Ectodermal cell (in vitro differentiated cells): ENCODE data around the gene AGBL1.

Experiments
- H3K27ac ChIP-seq: 2 replicates; pipeline ENCODE4 v1.7.0; 2013; ENCODE audit warnings: mild to moderate bottlenecking, low read depth, low read length; ENCODE audit not compliant: insufficient read depth, poor library complexity, severe bottlenecking
- H3K27me3 ChIP-seq: 2 replicates; pipeline ENCODE4 v1.7.0; 2013; ENCODE audit warnings: mild to moderate bottlenecking, low read length; ENCODE audit not compliant: insufficient read depth, control insufficient read depth, poor library complexity, severe bottlenecking
- H3K36me3 ChIP-seq: one replicate; pipeline ENCODE4 v1.7.0; 2013; ENCODE audit warnings: low read length; ENCODE audit not compliant: control insufficient read depth, insufficient read depth
- H3K4me1 ChIP-seq: one replicate; pipeline ENCODE4 v1.7.0; 2013; ENCODE audit warnings: low read length; ENCODE audit not compliant: control insufficient read depth, insufficient read depth
- H3K4me3 ChIP-seq: 2 replicates; pipeline ENCODE4 v1.7.0; 2013; ENCODE audit warnings: low read depth, low read length, control low read depth; ENCODE audit not compliant: insufficient read depth
- H3K9me3 ChIP-seq: 2 replicates; pipeline ENCODE4 v1.7.0; 2013; ENCODE audit warnings: mild to moderate bottlenecking, low read length, moderate library complexity; ENCODE audit not compliant: control insufficient read depth
- WGBS, 2 experiments: methylation state at CpG; one replicate each; pipeline ENCODE4 v1.1.7; 2013; ENCODE audit warnings: missing lambda C conversion rate in 2 of 2; 5-methylcytosine and 5-hydroxymethylcytosine counted together

The AGBL1 gene

DNA sequence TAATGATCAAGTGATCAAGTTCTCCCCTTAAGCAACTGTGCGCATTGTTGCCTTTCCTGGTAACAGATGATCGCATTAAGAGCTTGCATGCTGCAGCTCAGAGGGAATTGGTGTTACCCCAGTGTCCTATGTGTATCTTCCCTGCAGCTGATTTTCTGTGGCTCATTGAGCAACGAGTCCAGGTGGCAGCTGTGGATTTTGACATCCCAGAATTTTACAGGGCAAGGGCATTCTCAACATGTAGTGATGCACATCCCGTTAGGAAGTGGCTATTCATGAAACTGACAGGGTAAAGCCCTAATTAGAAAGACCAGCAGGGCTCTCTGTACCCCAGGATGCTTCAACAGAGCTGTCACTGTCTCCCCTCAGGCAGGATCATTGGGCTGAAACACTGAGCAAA, 232.8 kb downstream of the AGBL1 start:
- WGBS, 2 experiments, result 74 to 75% methylated on average over 4 of the region's 4 CpGs
- no peaks in the 10 kb centered on the region for H3K9me3 ChIP-seq
- H3K36me3 ChIP-seq, result no peaks in the 10 kb centered on the region
- no peaks in the 10 kb centered on the region for H3K27me3 ChIP-seq
- peaks cover 2% of the 10 kb centered on the region for H3K4me1 ChIP-seq
- H3K4me3 ChIP-seq, result no peak overlapping the region
- H3K27ac ChIP-seq, result peak overlapping the region; percentile 50

GRCh38 chr15:86316216-86316615, 236.5 kb downstream of the AGBL1 start:
- WGBS, 2 experiments, result 94 to 95% methylated on average over 8 of the region's 8 CpGs
- no peaks in the 10 kb centered on the region for H3K9me3 ChIP-seq
- H3K27ac ChIP-seq, result no peak overlapping the region
- no peak overlapping the region for H3K4me3 ChIP-seq
- H3K27me3 ChIP-seq, result no peaks in the 10 kb centered on the region
- peaks cover 2% of the 10 kb centered on the region for H3K4me1 ChIP-seq
- H3K36me3 ChIP-seq, result no peaks in the 10 kb centered on the region

DNA sequence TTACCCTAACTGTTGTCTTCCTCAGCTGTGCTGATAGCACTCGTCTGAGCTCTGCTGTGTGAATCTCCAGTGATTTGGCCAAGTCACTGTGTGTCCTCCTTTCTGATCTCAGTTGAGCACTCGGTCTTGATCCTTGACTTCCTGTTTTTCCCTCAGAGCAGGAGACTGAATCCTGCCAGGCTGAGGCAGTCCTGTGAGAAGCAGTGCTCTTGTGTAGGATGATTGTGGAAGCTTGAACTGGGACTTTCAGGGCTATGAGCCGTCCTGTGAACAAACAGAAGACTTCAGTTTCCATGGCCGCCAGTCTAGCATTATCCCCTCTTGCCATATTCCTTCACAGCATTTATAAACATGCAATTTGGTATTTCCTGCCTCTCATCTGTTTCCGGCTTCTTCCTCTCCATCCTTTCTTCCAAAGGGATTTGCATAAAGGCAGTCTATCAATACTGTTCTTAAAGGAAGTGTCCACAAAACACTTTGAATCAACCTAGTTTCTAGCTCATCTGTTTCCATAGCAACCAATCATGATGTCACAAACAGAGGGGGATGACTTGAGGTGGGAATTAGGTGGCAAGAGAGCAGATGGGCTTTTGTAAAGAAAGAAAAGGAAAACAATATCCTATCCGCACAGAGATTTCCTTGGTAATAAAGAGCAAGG, 237.2 kb downstream of the AGBL1 start:
- Histone ChIP-seq H3K4me3 (no peak overlapping the region), H3K9me3 (no peaks in the 10 kb centered on the region), H3K27ac (no peak overlapping the region), H3K36me3 (no peaks in the 10 kb centered on the region), H3K27me3 (no peaks in the 10 kb centered on the region), H3K4me1 (peaks cover 2% of the 10 kb centered on the region)
- 84 to 90% methylated on average over 6 of the region's 6 CpGs for WGBS, 2 experiments

- Histone ChIP-seq H3K27ac (no peak overlapping the region), H3K4me1 (peaks cover 2% of the 10 kb centered on the region), H3K36me3 (no peaks in the 10 kb centered on the region), H3K4me3 (no peak overlapping the region), H3K9me3 (no peaks in the 10 kb centered on the region), H3K27me3 (no peaks in the 10 kb centered on the region)
- 95 to 96% methylated on average over 4 of the region's 4 CpGs for WGBS, 2 experiments
These were observed 237.7 kb downstream of the AGBL1 start for GRCh38 chr15:86317384-86317740.

GRCh38 chr15:86322629-86323028, 243.0 kb downstream of the AGBL1 start:
- 80 to 97% methylated on average over 1 of the region's 1 CpG for WGBS, 2 experiments
- Histone ChIP-seq H3K4me3 (no peak overlapping the region), H3K36me3 (no peaks in the 10 kb centered on the region), H3K9me3 (no peaks in the 10 kb centered on the region), H3K4me1 (no peaks in the 10 kb centered on the region), H3K27ac (no peak overlapping the region), H3K27me3 (no peaks in the 10 kb centered on the region)

DNA sequence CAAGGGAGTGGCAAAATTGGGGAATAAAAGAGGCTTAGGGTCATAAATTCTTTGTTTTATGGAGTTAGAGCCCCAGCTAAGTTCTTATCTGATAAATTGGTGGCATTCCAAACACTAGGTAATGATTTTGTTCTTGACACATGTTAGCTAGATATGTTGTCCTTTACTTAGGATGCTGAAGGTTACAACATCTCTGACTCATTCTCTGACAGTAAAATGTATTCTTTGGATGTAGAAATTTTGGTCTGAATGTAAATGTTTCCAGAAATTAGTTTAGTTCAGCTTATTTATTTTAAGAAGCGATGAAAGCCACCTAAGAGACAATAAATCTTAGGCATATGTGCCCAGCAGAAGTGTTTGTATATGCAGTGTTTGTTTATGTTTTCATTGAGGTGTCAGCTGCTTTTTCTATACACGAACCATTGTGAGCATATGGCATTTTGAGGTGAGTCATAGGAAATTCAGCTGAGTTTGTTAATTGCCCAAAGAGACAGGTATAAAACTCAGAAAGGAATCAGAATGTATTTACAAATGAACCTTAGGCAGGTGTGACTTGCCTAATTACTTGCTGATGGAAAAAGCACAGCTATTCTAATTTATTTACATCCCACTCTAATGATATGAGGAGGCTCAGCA, 247.7 kb downstream of the AGBL1 start:
- no peaks in the 10 kb centered on the region for H3K27me3 ChIP-seq
- H3K36me3 ChIP-seq, result no peaks in the 10 kb centered on the region
- H3K4me3 ChIP-seq, result no peak overlapping the region
- no peaks in the 10 kb centered on the region for H3K4me1 ChIP-seq
- WGBS, 2 experiments, result 91 to 92% methylated on average over 2 of the region's 2 CpGs
- H3K9me3 ChIP-seq, result no peaks in the 10 kb centered on the region
- H3K27ac ChIP-seq, result no peak overlapping the region

DNA sequence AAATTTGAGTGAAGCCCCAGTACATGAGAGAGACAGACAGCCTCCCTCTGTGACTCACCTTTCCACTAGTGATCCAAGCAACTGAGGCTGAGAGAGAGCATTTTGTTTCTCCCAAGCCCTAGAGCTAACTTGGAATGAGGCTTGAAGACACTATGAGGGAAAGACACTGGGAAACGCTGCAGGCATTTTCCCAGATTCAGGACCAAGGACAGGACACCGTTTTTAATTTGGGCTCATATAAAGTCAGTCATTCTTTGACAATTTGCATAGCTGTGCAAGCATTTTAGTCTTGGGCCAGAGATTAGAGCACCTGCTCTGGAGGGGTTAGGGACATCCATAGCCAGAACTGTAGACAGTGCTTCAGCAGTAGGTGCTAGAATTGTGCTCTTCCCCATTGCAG, 249.0 kb downstream of the AGBL1 start:
- H3K27me3 ChIP-seq, result no peaks in the 10 kb centered on the region
- 87% methylated on average over 2 of the region's 2 CpGs for WGBS, 2 experiments
- H3K36me3 ChIP-seq, result no peaks in the 10 kb centered on the region
- H3K4me3 ChIP-seq, result no peak overlapping the region
- no peaks in the 10 kb centered on the region for H3K4me1 ChIP-seq
- no peak overlapping the region for H3K27ac ChIP-seq
- H3K9me3 ChIP-seq, result no peaks in the 10 kb centered on the region

- WGBS, 2 experiments, result 92 to 93% methylated on average over 3 of the region's 3 CpGs
- H3K36me3 ChIP-seq, result no peaks in the 10 kb centered on the region
- no peaks in the 10 kb centered on the region for H3K27me3 ChIP-seq
- H3K4me1 ChIP-seq, result no peaks in the 10 kb centered on the region
- no peak overlapping the region for H3K4me3 ChIP-seq
- no peaks in the 10 kb centered on the region for H3K9me3 ChIP-seq
- no peak overlapping the region for H3K27ac ChIP-seq
These were observed 249.8 kb downstream of the AGBL1 start for GRCh38 chr15:86329311-86330013.

DNA sequence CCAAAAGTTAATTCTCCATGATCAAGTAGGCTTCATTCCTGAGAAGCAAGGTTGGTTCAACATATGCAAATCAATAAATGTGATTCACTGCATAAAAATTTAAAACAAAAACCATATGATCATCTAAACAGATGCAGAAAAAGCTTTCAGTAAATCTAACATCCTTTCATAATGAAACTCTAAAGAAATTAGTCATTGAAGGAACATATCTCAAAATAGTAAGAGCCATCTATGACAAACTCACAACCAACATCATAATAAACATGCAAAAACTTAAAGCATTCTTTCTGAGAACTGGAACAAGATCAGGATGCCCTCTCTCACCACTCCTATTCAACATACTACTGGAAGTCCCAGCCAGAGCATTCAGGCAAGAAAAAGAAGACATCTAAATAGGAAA, 254.1 kb downstream of the AGBL1 start:
- Histone ChIP-seq H3K27ac (no peak overlapping the region), H3K4me3 (no peak overlapping the region), H3K9me3 (no peaks in the 10 kb centered on the region), H3K27me3 (no peaks in the 10 kb centered on the region), H3K4me1 (no peaks in the 10 kb centered on the region), H3K36me3 (no peaks in the 10 kb centered on the region)

GRCh38 chr15:86336051-86336788, 256.5 kb downstream of the AGBL1 start:
- no peak overlapping the region for H3K27ac ChIP-seq
- no peak overlapping the region for H3K4me3 ChIP-seq
- no peaks in the 10 kb centered on the region for H3K36me3 ChIP-seq
- no peaks in the 10 kb centered on the region for H3K9me3 ChIP-seq
- 86 to 87% methylated on average over 5 to 6 of the region's 6 CpGs for WGBS, 2 experiments
- no peaks in the 10 kb centered on the region for H3K4me1 ChIP-seq
- H3K27me3 ChIP-seq, result no peaks in the 10 kb centered on the region
